HFF-Myc (cell line): ENCODE results near the gene CARMIL3.
A peak's percentile ranks its signal among the peaks of the same experiment; 100 is the strongest.
"Not testable (repeated sequence)": the region's sequence is repeated elsewhere in the genome, so short reads cannot be mapped to it uniquely, and the experiment has no call there.

Experiments
- DNase-seq: peaks from one replicate; pipeline ENCODE4 v3.0.0-alpha.2; 2011; ENCODE audit warnings: low read depth; ENCODE audit errors: extremely low read depth
- H3K4me3 ChIP-seq: replicated peaks from 2 replicates; pipeline ENCODE4 v1.5.1; 2011; ENCODE audit warnings: low read depth, mild to moderate bottlenecking, control low read depth, low read length
- TF ChIP-seq, protein P1 (sequence below): IDR thresholded peaks from 2 replicates; pipeline ENCODE4 v1.5.1; 2012; ENCODE audit warnings: mild to moderate bottlenecking, low read depth, low read length, control low read depth; ENCODE audit errors: missing control alignments

The CARMIL3 gene, protein sequence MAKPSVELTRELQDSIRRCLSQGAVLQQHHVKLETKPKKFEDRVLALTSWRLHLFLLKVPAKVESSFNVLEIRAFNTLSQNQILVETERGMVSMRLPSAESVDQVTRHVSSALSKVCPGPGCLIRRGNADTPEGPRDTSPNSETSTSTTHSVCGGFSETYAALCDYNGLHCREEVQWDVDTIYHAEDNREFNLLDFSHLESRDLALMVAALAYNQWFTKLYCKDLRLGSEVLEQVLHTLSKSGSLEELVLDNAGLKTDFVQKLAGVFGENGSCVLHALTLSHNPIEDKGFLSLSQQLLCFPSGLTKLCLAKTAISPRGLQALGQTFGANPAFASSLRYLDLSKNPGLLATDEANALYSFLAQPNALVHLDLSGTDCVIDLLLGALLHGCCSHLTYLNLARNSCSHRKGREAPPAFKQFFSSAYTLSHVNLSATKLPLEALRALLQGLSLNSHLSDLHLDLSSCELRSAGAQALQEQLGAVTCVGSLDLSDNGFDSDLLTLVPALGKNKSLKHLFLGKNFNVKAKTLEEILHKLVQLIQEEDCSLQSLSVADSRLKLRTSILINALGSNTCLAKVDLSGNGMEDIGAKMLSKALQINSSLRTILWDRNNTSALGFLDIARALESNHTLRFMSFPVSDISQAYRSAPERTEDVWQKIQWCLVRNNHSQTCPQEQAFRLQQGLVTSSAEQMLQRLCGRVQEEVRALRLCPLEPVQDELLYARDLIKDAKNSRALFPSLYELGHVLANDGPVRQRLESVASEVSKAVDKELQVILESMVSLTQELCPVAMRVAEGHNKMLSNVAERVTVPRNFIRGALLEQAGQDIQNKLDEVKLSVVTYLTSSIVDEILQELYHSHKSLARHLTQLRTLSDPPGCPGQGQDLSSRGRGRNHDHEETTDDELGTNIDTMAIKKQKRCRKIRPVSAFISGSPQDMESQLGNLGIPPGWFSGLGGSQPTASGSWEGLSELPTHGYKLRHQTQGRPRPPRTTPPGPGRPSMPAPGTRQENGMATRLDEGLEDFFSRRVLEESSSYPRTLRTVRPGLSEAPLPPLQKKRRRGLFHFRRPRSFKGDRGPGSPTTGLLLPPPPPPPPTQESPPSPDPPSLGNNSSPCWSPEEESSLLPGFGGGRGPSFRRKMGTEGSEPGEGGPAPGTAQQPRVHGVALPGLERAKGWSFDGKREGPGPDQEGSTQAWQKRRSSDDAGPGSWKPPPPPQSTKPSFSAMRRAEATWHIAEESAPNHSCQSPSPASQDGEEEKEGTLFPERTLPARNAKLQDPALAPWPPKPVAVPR (N-terminal part only)

DNA sequence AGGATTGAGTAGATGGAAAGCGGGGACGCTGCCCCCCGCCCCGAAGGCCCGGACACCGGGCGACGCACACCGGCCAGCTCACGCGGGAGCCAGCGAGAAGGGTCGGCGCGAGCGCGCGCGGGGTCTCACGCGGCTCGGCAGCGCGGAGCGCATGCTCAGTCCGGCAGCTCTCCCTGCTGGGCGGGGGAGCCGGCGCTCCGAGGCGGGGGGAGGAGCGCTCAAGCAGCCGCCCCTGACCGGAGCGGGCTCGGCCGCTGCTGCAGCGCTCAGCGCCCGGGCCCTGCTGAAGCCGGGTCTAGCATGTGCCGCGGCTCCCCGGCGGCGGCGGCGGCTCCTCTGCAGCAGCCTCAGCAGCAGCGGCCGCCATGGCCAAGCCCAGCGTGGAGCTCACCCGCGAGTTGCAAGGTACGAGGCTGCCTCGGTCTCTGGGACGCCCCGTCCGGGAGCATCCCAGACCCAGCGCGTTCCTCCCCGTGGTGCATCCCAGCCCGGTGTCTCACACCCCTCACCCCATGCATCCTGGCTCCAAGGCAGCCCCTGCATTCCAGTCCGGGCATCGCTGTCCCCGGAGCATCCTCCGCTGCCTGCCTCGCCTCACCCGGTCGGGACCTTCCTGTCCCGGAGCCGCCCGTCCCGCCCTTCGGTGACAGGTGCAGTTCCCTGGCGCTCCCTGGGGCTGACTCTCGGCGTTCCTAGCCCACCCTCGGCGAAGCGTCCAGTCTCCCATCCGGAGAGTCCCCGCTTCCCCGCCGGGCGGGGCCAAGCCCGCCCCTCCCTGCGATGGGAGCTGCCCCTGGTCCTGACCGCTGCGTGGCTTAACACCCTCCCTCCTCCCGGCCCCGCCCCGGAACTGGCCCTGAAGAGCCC is at the start of gene CARMIL3:
CARMIL3 (plus strand) TSS at position 221 of the 867 bp plus-strand sequence; CDS start at position 366, 145 bp downstream.
- TF ChIP-seq, protein P1, sequence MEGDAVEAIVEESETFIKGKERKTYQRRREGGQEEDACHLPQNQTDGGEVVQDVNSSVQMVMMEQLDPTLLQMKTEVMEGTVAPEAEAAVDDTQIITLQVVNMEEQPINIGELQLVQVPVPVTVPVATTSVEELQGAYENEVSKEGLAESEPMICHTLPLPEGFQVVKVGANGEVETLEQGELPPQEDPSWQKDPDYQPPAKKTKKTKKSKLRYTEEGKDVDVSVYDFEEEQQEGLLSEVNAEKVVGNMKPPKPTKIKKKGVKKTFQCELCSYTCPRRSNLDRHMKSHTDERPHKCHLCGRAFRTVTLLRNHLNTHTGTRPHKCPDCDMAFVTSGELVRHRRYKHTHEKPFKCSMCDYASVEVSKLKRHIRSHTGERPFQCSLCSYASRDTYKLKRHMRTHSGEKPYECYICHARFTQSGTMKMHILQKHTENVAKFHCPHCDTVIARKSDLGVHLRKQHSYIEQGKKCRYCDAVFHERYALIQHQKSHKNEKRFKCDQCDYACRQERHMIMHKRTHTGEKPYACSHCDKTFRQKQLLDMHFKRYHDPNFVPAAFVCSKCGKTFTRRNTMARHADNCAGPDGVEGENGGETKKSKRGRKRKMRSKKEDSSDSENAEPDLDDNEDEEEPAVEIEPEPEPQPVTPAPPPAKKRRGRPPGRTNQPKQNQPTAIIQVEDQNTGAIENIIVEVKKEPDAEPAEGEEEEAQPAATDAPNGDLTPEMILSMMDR = no peak
- no peak for DNase-seq
- peak within 1 kb of the TSS; percentile 44 for H3K4me3 ChIP-seq

DNA sequence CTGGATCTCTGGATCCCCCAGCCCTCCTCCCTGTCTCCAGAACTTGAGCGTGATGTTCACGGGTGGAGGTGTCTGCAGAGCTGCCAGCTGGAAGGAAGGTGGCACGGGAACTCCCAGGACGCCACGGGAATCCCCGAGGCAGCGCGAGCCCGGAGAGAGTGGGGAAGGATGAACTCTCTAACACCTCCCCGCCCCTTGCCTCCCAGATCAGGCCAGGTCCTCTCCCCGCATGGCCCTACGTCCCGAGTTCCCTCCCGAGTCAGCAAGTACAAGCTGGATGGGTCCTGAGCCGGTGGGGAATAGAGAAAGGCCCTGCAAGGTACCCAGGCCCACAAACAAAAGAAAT is 45.4 kb upstream of the CARMIL3 start:
- peak overlapping the region; percentile 28 for H3K4me3 ChIP-seq
- not testable (repeated sequence) for DNase-seq

DNA sequence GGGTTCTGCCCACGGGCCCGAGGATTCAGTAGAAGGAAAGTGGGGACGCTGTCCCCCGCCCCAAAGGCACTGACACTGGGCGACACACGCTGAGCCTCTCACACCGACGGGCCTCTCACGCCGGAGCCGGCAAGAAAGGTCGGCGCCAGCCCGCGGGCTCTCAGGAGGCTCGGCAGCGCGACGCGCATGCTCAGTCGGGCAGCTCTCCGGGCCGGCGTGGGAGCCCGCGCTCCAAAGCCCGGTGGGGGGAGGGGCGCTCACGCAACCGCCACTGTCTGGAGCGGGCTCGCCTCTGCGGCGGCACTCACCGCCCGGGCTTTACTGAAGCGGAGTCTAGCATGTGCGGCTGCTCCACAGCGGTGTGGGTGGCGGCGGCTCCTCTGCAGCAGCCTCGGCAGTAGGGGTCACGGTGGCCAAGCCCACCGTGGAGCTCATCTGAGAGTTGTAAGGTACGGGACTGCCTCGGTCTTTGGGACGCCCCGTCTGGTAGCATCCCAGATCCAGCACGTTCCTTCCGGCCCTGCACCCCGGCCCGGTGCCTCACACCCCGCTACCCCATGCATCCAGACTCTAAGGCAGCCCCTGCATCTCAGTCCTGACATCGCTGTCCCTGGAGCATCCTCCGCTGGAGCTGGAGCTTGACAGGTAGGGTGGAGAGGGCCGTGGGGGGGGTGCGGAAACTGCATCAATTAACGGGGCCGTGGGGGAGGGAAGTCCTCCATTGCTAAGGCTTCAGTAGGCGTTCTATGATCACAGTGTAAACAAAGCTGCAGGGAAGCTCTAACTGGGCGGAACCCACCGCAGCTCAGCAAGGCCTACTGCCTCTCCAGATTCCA is 44.8 kb upstream of the CARMIL3 start:
- H3K4me3 ChIP-seq = peak overlapping the region; percentile 28
- DNase-seq = not testable (repeated sequence)

DNA sequence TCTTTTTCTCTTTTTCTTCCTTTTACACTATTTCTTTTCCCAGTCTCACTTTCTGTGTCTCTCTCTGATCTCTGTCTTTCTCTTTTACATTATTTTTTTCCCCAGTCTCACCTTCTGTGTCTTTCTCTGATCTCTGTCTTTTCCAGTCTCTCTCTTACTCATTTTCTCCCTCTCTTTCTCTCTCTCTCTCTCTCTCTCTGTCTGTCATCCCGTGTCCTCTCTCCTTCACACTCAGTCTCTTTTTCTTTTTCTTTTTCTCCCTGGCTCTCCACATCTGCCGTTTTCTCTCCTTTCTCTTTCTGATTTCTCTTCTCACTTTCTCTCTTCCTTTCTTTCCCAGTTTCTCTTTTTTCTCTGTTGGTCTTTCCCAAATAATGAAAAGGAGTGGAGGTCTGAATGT is 40.8 kb upstream of the CARMIL3 start:
- no peak overlapping the region for H3K4me3 ChIP-seq
- DNase-seq = no peak
- TF ChIP-seq, protein P1 = no peak

DNA sequence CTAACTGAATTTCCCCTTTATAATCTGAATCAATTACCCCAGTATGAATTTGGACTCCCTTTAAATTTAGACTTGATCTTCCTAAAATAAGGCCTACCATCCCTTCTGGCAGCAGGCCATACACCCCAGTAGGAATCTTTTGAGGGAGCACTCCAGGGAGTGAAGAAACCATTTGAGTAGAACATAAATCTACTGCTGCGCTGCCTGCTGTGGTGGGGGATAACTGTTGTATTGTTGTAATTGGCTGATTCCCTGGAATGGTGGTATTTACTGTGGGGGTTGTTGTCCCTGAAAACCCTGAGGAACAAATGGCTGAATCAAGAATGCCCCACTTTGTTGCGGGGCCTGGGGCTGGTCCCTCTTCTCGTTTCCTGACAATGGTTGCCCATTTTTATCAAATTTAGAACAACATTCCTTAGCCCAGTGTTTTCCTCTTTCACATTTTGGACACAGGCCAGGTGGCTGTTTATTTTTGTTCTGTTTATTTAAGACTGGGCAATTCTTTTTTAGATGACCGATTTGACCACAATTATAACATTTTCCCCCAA is 39.0 kb upstream of the CARMIL3 start:
- not testable (repeated sequence) for H3K4me3 ChIP-seq, DNase-seq

DNA sequence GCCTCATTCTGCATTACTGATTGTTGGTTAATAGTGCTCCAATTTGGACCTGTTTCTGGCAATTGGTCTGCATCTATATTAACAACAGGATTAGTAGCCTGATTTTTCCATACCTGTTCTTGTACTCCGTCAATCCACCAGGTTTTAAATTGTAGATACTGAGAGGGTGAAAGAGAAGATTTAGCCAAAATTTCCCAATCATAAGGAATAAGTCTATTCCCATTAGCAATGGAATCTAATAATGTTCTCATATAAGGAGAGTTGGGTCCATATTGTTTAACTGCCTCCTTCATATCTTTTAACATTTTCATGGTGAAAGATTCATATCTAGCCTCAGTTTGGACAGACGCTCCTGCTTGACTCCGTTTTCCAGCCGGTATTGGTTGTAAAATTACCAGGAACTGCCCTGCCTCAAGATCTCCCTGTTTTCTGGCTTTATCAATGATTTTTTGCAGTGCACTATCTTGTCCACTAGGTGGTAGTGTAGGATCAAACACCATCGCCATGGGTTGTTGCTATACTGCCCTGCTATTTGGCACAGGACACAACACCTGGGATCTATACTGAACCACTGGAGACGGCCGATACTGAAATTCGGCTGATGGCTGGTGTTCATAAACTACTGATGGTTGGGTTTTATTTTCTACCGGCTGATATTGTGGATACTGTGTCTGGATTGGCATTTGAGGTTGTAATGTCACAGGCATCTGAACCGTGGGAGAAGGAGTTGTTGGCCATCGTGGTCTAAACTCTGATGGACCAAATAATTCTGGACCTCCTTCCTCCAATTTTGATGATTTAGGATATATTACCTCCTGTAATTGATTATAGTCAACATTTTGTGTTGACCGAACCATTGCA is 37.9 kb upstream of the CARMIL3 start:
- TF ChIP-seq, protein P1 = peak; percentile 87
- peak; percentile 47 for DNase-seq
- H3K4me3 ChIP-seq = no peak overlapping the region

DNA sequence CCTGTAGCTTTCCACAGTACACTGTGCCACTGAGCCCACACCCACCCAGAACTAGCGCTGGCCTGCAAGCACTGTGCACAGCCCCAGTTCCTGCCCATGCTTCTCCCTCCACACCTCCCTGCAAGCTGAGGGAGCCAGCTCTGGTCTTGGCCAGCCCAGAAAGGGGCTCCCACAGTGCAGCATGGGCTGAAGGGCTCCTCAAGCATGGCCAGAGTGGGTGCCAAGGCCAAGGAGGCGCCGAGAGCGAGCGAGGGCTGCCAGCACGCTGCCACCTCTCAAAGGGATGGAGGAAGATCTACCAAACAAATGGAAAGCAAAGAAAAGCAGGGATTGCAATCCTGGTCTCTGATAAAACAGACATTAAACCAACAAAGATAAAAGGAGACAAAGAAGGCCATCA is 36.1 kb upstream of the CARMIL3 start:
- DNase-seq, H3K4me3 ChIP-seq: not testable (repeated sequence)

DNA sequence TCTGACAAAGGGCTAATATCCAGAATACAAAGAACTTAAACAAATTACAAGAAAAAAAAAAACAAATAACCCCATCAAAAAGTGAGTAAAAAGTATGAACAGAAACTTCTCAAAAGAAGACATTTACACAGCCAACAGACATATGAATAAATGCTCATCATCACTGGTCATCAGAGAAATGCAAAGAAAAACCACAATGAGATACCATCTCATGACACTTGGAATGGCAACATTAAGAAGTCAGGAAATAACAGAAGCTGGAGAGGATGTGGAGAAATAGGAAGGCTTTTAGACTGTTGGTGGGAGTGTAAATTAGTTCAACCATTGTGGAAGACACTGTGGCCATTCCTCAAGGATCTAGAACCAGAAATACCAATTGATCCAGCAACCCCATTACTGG is 32.8 kb upstream of the CARMIL3 start:
- not testable (repeated sequence) for H3K4me3 ChIP-seq, DNase-seq

DNA sequence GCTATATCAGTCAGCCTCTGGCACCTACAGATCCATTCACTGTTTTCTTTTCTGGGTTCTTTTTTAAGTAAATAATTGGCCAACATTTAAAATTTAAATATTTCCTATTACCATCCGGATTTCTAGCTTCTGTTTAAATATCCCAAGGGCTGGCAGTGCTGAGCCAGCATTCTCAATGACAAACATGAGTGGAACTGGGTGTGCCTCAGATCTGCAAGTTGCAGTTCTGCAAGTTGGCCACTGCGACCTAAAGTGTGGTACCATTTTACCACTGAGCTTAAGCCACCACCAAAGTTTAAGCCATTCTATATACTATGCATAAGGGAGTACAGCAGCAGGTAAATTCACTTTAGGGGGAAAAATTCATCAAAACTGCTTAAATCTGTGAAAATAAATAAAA is 31.9 kb upstream of the CARMIL3 start:
- H3K4me3 ChIP-seq, DNase-seq: not testable (repeated sequence)

DNA sequence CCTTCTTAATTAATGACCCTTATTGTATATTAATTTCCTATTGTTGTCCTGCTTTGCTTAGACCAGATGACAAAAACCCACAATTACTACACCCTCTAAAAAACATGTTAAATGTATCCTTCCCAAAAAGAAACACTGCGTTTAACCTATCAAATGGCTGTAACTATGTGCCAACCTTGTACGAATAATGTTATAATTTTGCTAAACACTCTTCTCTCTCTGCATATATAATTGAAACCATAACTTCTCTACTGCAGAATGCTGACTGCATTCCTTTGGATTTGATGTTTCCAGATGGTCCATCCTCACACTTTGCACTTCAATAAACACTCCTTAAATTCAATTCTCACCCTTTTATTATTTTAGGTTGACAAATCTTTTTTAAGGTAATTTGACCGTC is 31.3 kb upstream of the CARMIL3 start:
- H3K4me3 ChIP-seq, DNase-seq: not testable (repeated sequence)

DNA sequence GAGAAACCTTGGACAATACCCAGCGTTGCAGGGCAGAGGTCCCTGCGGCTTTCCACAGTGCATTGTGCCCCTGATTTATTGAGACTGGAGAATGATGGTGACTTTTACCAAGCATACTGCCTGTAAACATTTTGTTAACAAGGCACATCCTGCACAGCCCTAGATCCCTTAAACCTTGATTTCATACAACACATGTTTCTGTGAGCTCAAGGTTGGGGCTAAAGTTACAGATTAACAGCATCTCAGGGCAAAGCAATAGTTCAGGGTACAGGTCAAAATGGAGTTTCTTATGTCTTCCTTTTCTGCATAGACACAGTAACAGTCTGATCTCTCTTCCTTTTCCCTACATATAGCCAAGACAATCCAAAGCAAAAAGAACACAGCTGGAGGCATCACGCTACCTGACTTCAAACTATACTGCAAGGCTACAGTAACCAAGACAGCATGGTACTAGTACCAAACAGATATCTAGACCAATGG is 26.8 kb upstream of the CARMIL3 start:
- not testable (repeated sequence) for H3K4me3 ChIP-seq, DNase-seq
